Activated T-cell treated with anti-CD3 and anti-CD28 coated beads for 1 hour (primary cell): ENCODE measurements around the gene USP51.
"Not testable (repeated sequence)": the region's sequence is repeated elsewhere in the genome, so short reads cannot be mapped to it uniquely, and the experiment has no call there.

Experiments
- DNase-seq: peaks from one replicate; pipeline ENCODE4 v3.0.0-alpha.2; 2020; ENCODE audit warnings: low read depth

Gene USP51

GRCh38 chrX:55465108-55465507 is 24.5 kb downstream of the USP51 start:
- DNase-seq = not testable (repeated sequence)

GRCh38 chrX:55464050-55464449 is 25.6 kb downstream of the USP51 start:
- DNase-seq = not testable (repeated sequence)

GRCh38 chrX:55459926-55460325 is 29.7 kb downstream of the USP51 start:
- not testable (repeated sequence) for DNase-seq

- DNase-seq = not testable (repeated sequence)
Observed at GRCh38 chrX:55459426-55459825, 30.2 kb downstream of the USP51 start.

- not testable (repeated sequence) for DNase-seq
Observed at GRCh38 chrX:55455708-55456107, 33.9 kb downstream of the USP51 start.

- DNase-seq = no peak
Observed at GRCh38 chrX:55452833-55453124, 36.9 kb downstream of the USP51 start.

- peak; percentile 56 for DNase-seq
Observed at GRCh38 chrX:55451990-55452832, 37.4 kb downstream of the USP51 start, which contains the start of gene MAGEH1. Gene MAGEH1 (plus strand): TSS chrX:55452127. CDS start chrX:55452375, 248 bp downstream.

GRCh38 chrX:55451626-55451989 is 38.0 kb downstream of the USP51 start:
- DNase-seq = no peak

- DNase-seq = no peak
Observed at GRCh38 chrX:55451141-55451540, 38.5 kb downstream of the USP51 start.

GRCh38 chrX:55450259-55450658 is 39.4 kb downstream of the USP51 start:
- DNase-seq = no peak

- DNase-seq = not testable (repeated sequence)
Observed at GRCh38 chrX:55443468-55443867, 46.2 kb downstream of the USP51 start.
